MCF 10A (cell line): Measurements from ENCODE around the gene JPH3. TPM values are rescaled to one million over a fixed set of nuclear protein-coding genes. Genes with fewer than 3 reads are reported as not detected.

Experiments
- BruUV-seq: library from RNA; stranded (reverse); fragments of 400-500 nt; replicated peaks from 2 replicates; lab custom pipeline; 2021; lab: Mats Ljungman, UMichigan
- CTCF ChIA-PET: fragments of 300-600 bp; sonication (Branson Sonifier 250); formaldehyde crosslinking; extraction: SDS; loops from one replicate; lab custom pipeline; 2021; ENCODE audit warnings: antibody characterized with exemption, inconsistent platforms; lab: Yijun Ruan, JAX
- POLR2A ChIA-PET: fragments of 300-600, 350-650 bp; sonication (Branson Sonifier 250); formaldehyde crosslinking; extraction: SDS; loops from one replicate; lab custom pipeline; 2020; ENCODE audit warnings: antibody characterized with exemption, inconsistent platforms; lab: Yijun Ruan, JAX
- DNase-seq: peaks from one replicate; pipeline ENCODE4 v3.0.0-alpha.2; 2018; ENCODE audit not compliant: unreplicated experiment
- H3K27ac Mint-ChIP-seq: one replicate; pipeline ENCODE4 v1.8.0; 2022; ENCODE audit warnings: mild to moderate bottlenecking, low read depth, mixed read lengths; ENCODE audit not compliant: unreplicated experiment
- H3K27me3 Mint-ChIP-seq: one replicate; pipeline ENCODE4 v1.8.0; 2022; ENCODE audit warnings: mixed read lengths; ENCODE audit not compliant: insufficient read depth, unreplicated experiment
- H3K36me3 Mint-ChIP-seq: one replicate; pipeline ENCODE4 v1.8.0; 2022; ENCODE audit warnings: mild to moderate bottlenecking, moderate library complexity, mixed read lengths; ENCODE audit not compliant: insufficient read depth, unreplicated experiment
- H3K4me1 Mint-ChIP-seq: one replicate; pipeline ENCODE4 v1.8.0; 2022; ENCODE audit warnings: mixed read lengths; ENCODE audit not compliant: insufficient read depth, unreplicated experiment
- H3K4me3 Mint-ChIP-seq: one replicate; pipeline ENCODE4 v1.8.0; 2022; ENCODE audit warnings: mild to moderate bottlenecking, moderate library complexity, mixed read lengths; ENCODE audit not compliant: unreplicated experiment
- H3K9me3 Mint-ChIP-seq: one replicate; pipeline ENCODE4 v1.8.0; 2022; ENCODE audit warnings: mixed read lengths; ENCODE audit not compliant: unreplicated experiment
- intact Hi-C: fragments of 100-400 bp; cut with micrococcal nuclease; formaldehyde crosslinking; loops from 2 replicates; pipeline ENCODE4 v1.14.1; 2022
- total RNA-seq: library from RNA; stranded (reverse); gene quantifications from 2 replicates; pipeline ENCODE4 v1.2.3, GENCODE V29; 2022
- TF ChIP-seq, protein P1 (sequence below): fragments of 200-600 bp; IDR thresholded peaks from one replicate; pipeline ENCODE4 v1.8.0; 2022; ENCODE audit warnings: antibody characterized with exemption, mild to moderate bottlenecking; ENCODE audit not compliant: unreplicated experiment

Gene JPH3
- total RNA-seq, 1 experiment from 2014 or later: not detected

DNA sequence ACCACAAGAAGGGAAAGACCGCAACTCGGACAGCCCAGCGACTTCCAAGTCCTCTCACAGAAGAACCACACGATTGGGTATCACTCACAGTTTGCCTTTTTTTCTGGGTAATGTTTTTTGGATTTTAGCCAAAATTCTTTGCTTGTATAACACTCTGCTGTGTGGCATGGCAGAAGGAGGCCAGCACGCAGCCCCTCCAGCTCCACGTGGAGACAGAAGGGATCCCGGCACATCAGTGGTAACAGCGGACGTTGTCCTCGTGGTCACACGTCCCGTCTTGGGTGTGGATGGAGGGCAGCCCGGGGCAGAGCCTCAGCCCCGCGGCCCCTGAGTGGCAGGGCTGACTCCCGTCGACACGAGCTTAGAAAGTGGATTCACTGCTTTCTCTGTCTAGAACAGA lies 94.4 kb downstream of the JPH3 start:
- BruUV-seq: no TSS peak
- no peak for DNase-seq
- Mint-ChIP-seq H3K27ac (no peak overlapping the region), H3K27me3 (no peaks in the 10 kb centered on the region), H3K4me1 (no peaks in the 10 kb centered on the region), H3K4me3 (no peak overlapping the region), H3K9me3 (no peaks in the 10 kb centered on the region), H3K36me3 (peaks cover 59% of the 10 kb centered on the region)
- TF ChIP-seq, protein P1, sequence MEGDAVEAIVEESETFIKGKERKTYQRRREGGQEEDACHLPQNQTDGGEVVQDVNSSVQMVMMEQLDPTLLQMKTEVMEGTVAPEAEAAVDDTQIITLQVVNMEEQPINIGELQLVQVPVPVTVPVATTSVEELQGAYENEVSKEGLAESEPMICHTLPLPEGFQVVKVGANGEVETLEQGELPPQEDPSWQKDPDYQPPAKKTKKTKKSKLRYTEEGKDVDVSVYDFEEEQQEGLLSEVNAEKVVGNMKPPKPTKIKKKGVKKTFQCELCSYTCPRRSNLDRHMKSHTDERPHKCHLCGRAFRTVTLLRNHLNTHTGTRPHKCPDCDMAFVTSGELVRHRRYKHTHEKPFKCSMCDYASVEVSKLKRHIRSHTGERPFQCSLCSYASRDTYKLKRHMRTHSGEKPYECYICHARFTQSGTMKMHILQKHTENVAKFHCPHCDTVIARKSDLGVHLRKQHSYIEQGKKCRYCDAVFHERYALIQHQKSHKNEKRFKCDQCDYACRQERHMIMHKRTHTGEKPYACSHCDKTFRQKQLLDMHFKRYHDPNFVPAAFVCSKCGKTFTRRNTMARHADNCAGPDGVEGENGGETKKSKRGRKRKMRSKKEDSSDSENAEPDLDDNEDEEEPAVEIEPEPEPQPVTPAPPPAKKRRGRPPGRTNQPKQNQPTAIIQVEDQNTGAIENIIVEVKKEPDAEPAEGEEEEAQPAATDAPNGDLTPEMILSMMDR: no peak
- ChIA-PET CTCF (interaction anchor here (0.6 kb wide), 1 partner anchor 21 kb away, joined by 4 read pairs; no protein-coding TSS in a partner anchor), POLR2A (no interaction called here)
- intact Hi-C loops: no loop called here

DNA sequence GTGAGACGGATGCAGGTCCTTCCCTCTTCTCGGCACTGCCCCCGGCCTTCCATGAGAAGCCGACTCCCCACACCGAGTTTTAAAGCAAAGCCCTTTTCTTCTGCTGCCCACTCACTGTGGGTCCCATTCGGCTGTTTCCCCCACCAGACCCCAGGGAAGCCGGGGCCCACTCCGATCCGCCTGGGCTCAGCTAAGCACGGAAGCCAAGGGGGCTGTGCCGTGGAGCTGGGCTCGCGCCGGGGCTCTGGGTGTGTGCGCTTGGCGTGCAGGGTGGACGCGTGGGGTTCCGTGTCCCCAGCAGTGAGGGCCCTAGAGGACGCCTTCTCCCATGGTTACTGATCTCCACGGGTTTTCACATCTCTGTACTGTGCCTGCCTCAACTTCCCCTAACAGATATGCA lies 94.9 kb downstream of the JPH3 start:
- no TSS peak for BruUV-seq
- H3K4me1 Mint-ChIP-seq: no peaks in the 10 kb centered on the region
- TF ChIP-seq, protein P1: no peak

DNA sequence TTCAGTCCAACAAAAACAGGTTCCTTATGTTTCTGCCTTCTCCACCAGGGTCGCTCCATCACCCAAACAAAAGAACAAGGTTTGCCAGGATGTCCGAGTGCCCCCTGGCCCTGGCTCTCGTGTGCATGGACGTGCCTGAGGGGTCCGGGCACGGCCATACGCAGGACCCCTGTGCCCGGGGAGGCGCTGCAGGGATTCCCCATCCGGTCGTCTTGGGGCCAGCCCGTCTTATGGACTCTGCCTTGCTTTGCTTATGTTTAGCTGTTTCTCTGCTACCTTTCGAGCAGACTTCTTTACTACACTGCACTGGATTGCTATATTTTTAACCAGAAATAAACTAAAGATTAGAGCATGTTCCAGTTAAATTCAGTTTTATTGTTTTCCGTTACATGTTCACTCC lies 95.5 kb downstream of the JPH3 start:
- intact Hi-C loops: no loop called here
- TF ChIP-seq, protein P1: no peak
- Mint-ChIP-seq H3K27me3 (no peaks in the 10 kb centered on the region), H3K4me3 (no peak overlapping the region), H3K9me3 (no peaks in the 10 kb centered on the region), H3K36me3 (peaks cover 61% of the 10 kb centered on the region), H3K27ac (no peak overlapping the region), H3K4me1 (no peaks in the 10 kb centered on the region)
- POLR2A ChIA-PET: interaction anchor here (0.7 kb wide), 1 partner anchor 10 kb away, joined by 3 read pairs; no protein-coding TSS in a partner anchor
- no peak for DNase-seq
- no TSS peak for BruUV-seq
- CTCF ChIA-PET: interaction anchor here (0.6 to 1.1 kb wide), 3 partner anchors 15 to 81 kb away, joined by 3 to 4 read pairs (median 3); no protein-coding TSS in a partner anchor

More for the DNA sequence above, 94.9 kb downstream of the JPH3 start:
- ChIA-PET CTCF (interaction anchor here (0.6 kb wide), 1 partner anchor 82 kb away, joined by 3 read pairs; no protein-coding TSS in a partner anchor), POLR2A (no interaction called here)
- Mint-ChIP-seq H3K27ac (no peak overlapping the region), H3K27me3 (no peaks in the 10 kb centered on the region), H3K36me3 (peaks cover 62% of the 10 kb centered on the region), H3K4me3 (no peak overlapping the region), H3K9me3 (no peaks in the 10 kb centered on the region)
- intact Hi-C loops: no loop called here
- DNase-seq: no peak

DNA sequence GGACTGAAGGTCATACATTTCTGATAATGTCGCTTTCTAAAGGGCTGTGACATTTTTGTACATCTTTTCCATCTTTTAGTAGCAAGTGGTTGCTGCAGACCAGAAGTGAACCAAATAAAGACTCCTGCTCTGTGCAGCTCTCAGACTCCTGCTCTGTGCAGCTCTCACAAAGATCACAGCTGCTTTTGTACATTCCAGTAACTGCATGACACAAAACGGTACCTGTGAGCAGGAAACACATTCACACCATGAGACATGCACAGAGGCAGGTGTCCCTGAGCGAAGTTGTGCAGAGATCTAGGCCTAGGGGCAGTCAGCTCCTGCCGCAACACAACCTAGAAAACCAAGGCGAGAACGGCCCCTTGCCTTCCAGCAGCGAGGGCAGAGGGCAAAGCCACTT lies 95.9 kb downstream of the JPH3 start:
- ChIA-PET CTCF (interaction anchor here (0.6 to 1.1 kb wide), 2 partner anchors 15 to 72 kb away, joined by 3 to 4 read pairs; no protein-coding TSS in a partner anchor), POLR2A (interaction anchor here (0.7 kb wide), 1 partner anchor 10 kb away, joined by 3 read pairs; no protein-coding TSS in a partner anchor)
- Mint-ChIP-seq H3K27ac (no peak overlapping the region), H3K4me3 (no peak overlapping the region), H3K36me3 (peaks cover 57% of the 10 kb centered on the region), H3K27me3 (no peaks in the 10 kb centered on the region), H3K4me1 (no peaks in the 10 kb centered on the region), H3K9me3 (no peaks in the 10 kb centered on the region)
- no peak for DNase-seq
- BruUV-seq: no TSS peak
- intact Hi-C loops: no loop called here
- TF ChIP-seq, protein P1: no peak
